Nephron progenitor cell (in vitro differentiated cells): Measurements from ENCODE around the gene MGRN1.
A peak's percentile ranks its signal among the peaks of the same experiment; 100 is the strongest.

ENCODE experiments used
- DNase-seq: peaks from one replicate; pipeline ENCODE4 v3.0.0; 2021
- H3K27ac Mint-ChIP-seq: 2 replicates; pipeline ENCODE4 v1.8.0; 2021; ENCODE audit warnings: mild to moderate bottlenecking, moderate library complexity, mixed read lengths
- H3K27me3 Mint-ChIP-seq: 2 replicates; pipeline ENCODE4 v1.8.0; 2021; ENCODE audit warnings: mild to moderate bottlenecking, low read depth, mixed read lengths; ENCODE audit not compliant: poor library complexity
- H3K36me3 Mint-ChIP-seq: 2 replicates; pipeline ENCODE4 v1.8.0; 2021; ENCODE audit warnings: low read depth, mixed read lengths
- H3K4me1 Mint-ChIP-seq: 2 replicates; pipeline ENCODE4 v1.8.0; 2021; ENCODE audit warnings: mixed read lengths
- H3K4me3 Mint-ChIP-seq: 2 replicates; pipeline ENCODE4 v1.8.0; 2021; ENCODE audit warnings: mild to moderate bottlenecking, moderate library complexity, mixed read lengths
- H3K9me3 Mint-ChIP-seq: 2 replicates; pipeline ENCODE4 v1.8.0; 2021; ENCODE audit warnings: mild to moderate bottlenecking, moderate library complexity, mixed read lengths
- TF ChIP-seq, protein P1 (sequence below): fragments of 200-600 bp; sonication (generic); IDR thresholded peaks from 2 replicates; pipeline ENCODE4 v1.5.0; 2021; ENCODE audit warnings: antibody characterized with exemption

MGRN1 gene

DNA sequence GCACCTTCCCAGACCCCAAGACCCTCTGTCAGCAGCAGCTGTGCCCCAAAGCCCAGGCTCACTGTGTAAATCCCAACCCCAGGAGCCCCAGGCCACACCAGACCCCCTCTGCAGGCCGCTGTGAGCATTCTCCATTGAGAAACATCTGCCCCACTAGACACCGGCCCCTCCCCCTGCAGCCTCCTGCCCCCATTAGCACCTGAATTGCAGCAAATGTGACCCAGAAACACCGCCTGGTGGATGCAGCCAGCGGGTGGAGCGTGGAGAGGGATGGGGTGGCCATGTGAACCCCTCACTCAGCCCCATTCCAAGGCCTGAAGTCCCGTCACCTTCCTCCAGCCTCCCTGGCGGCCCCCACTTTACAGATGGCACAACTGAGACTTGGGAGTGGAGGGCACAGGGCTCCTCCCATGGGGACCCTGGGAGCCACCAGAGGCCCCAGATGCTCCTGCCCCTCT, 12.1 kb upstream of the MGRN1 start:
- H3K36me3 Mint-ChIP-seq = no peaks in the 10 kb centered on the region
- H3K4me1 Mint-ChIP-seq = peaks cover 33% of the 10 kb centered on the region
- no peak overlapping the region for H3K27ac Mint-ChIP-seq
- no peaks in the 10 kb centered on the region for H3K9me3 Mint-ChIP-seq
- TF ChIP-seq, protein P1, sequence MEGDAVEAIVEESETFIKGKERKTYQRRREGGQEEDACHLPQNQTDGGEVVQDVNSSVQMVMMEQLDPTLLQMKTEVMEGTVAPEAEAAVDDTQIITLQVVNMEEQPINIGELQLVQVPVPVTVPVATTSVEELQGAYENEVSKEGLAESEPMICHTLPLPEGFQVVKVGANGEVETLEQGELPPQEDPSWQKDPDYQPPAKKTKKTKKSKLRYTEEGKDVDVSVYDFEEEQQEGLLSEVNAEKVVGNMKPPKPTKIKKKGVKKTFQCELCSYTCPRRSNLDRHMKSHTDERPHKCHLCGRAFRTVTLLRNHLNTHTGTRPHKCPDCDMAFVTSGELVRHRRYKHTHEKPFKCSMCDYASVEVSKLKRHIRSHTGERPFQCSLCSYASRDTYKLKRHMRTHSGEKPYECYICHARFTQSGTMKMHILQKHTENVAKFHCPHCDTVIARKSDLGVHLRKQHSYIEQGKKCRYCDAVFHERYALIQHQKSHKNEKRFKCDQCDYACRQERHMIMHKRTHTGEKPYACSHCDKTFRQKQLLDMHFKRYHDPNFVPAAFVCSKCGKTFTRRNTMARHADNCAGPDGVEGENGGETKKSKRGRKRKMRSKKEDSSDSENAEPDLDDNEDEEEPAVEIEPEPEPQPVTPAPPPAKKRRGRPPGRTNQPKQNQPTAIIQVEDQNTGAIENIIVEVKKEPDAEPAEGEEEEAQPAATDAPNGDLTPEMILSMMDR = no peak
- H3K27me3 Mint-ChIP-seq = no peaks in the 10 kb centered on the region
- DNase-seq = no peak
- H3K4me3 Mint-ChIP-seq = no peak overlapping the region

DNA sequence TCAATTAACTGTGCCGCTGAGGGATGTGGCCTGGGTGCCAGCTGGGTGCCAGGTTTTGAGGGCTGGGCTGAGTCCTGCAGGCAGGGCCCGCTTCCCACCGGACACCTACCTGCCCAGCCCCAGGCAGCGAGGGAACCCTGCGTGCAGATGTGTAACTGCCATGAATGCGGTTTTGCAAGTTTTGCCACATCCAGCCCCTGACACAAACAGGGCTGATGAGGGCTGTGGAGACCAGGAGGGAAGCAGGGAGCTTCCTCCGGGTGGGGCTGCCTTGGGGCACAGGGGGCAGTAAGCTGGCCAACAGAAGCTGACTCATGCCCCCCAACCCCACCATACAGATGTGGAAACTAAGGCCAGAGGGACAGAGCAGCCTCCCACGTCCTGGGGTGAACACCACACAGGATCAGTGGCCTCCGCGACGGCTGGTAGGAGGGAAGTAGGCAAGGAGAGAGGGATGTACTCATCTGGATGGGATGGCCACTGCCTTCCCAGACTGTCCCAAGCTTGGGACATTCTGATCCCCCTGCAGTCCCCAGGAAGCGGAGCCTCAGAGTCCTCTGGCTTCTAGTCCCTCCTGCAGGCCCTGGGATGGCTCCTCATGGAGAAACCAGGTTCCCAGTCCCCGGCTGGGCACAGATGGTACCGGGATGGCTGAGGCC, 11.5 kb upstream of the MGRN1 start:
- Mint-ChIP-seq H3K4me1 (peaks cover 39% of the 10 kb centered on the region), H3K9me3 (no peaks in the 10 kb centered on the region), H3K36me3 (no peaks in the 10 kb centered on the region), H3K27ac (no peak overlapping the region), H3K4me3 (peak overlapping the region; percentile 75), H3K27me3 (no peaks in the 10 kb centered on the region)
- TF ChIP-seq, protein P1 = no peak
- no peak for DNase-seq

DNA sequence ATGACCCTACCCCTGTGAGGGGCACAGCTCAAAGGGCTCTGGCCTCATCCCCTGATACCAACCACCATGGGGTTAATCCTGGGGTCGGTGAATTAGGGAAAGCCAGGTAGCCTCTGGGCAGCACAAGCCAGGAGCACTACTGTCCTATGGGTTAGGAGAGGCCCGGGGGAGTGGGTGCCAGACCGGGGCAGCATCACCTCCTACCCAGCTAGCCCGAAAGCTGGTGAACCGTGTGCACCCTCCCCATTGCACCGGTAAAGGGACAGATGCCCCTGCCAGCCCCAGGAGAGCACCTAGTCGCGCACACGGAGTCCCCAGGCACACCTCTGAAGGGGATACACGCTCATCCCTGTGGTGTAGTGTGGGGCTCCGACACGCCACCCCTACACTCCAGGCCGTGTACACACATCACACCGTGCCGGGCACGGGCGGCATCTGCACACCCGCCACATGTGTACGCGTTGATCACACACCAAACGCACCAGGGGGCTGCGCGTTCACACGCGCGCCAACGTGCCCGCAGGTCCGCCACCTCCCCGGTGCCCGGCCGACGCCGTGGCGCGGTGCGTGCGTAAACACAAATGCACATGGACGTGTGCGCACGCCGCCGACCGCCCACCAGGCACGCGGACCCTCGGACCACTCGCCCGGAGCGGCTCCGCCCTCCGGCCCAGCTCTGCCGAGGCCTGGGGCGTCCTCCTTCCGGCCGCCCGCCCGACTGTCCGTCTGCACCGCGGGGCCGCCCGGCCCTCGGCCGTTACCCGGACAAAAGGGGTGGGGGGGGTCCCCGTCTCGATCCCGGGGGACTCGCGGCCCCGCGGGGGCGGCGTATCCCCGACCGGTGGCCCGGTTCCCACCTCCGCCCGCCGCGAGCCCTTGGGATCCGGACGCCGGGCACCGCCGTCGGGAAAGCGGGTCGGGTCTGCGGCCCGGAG, 10.7 kb upstream of the MGRN1 start:
- Mint-ChIP-seq H3K9me3 (no peaks in the 10 kb centered on the region), H3K27me3 (no peaks in the 10 kb centered on the region), H3K4me1 (peaks cover 47% of the 10 kb centered on the region), H3K36me3 (no peaks in the 10 kb centered on the region), H3K4me3 (peak overlapping the region; percentile 75), H3K27ac (no peak overlapping the region)
- TF ChIP-seq, protein P1 = no peak
- DNase-seq = peak; percentile 72

DNA sequence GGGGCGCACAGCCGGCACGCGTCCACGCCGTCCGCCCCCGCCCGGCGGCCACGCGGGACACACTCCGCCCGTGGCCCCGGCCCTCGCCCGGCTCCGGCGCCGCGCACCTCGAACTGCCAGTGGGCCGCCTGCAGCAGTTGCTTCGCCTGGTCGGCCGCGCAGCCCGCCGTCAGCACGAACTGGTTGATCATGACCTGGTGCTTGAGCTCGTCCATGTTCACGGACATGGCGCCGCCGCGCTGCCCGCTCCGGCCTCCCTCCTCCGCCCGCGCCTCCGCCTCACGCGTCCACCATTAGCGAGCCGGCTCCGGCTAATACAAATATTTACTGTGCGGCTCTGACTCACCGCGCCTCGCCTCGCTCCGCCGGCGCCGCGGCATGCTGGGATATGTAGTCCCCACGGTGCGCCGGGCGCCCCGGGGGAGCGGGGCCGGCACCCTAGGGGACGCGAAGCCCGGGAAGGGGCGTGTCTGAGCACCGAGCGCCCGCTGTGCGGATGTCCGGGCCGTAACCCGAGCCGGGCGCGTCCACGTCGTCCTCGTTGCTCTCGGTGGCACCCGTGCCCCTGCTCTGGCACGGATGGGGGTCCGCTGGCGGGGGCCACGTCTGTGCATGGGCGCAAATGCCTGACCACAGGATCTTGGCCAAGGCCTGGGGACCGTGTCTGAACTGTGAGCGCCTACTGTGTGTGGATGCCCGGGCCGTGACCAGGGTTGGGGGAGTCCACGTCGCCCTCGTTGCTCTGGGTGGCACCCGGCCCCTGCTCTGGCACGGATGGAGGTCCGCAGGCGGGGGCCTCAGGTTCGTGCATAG, 9.8 kb upstream of the MGRN1 start, which contains the start of gene UBALD1:
Gene UBALD1, minus strand, starts transcription at position 318 of the 813 bp plus-strand sequence. Its CDS starts 91 bp downstream, at position 227.
- H3K27ac Mint-ChIP-seq = peak within 1 kb of the TSS; percentile 48
- H3K36me3 Mint-ChIP-seq = no peaks in the 10 kb centered on the region
- H3K4me3 Mint-ChIP-seq = peak within 1 kb of the TSS; percentile 84
- no peaks in the 10 kb centered on the region for H3K9me3 Mint-ChIP-seq
- DNase-seq = peak; percentile 85
- no peaks in the 10 kb centered on the region for H3K27me3 Mint-ChIP-seq
- TF ChIP-seq, protein P1 = no peak
- H3K4me1 Mint-ChIP-seq = peaks cover 48% of the 10 kb centered on the region

DNA sequence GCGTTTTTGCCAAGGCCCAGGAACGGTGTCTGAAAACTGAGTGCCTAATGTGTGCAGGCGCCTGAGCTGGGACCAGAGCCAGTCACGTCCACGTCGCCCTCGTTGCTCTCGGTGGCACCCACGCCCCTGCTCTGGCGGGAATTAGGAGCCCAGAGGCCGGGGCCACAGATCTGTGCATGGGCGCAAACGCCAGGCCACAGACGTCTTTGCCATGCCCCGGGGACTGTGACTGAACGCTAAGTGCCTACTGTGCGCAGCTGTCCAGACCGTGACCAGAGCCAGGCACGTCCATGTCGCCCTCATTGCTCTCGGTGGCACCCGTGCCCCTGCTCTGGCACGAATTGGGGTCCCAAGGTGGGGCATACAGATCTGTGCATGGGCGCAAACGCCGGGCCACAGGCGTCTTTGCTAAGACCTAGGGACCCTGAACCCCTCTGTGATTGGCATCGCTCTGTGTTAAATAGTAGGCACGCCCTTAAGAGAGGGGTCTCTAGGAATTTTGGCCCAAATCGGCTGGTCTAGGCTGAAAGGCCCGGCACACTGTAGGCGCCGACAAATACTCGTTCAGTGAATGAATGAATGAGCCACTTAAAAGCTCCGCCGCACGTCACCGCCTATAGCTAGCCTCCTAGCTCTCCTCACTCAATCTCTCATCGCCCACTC, 9.1 kb upstream of the MGRN1 start:
- TF ChIP-seq, protein P1 = no peak
- Mint-ChIP-seq H3K27me3 (no peaks in the 10 kb centered on the region), H3K36me3 (no peaks in the 10 kb centered on the region), H3K4me3 (peak overlapping the region; percentile 73), H3K27ac (peak overlapping the region; percentile 94), H3K9me3 (no peaks in the 10 kb centered on the region), H3K4me1 (peaks cover 52% of the 10 kb centered on the region)
- no peak for DNase-seq
